Measurements from ENCODE around the gene RCAN2. TPM values are rescaled to one million over a fixed set of nuclear protein-coding genes. Genes with fewer than 3 reads are reported as not detected.

Gene RCAN2
- polyA plus RNA-seq, 1 donor from 2014 or later = 37.4 TPM

DNA sequence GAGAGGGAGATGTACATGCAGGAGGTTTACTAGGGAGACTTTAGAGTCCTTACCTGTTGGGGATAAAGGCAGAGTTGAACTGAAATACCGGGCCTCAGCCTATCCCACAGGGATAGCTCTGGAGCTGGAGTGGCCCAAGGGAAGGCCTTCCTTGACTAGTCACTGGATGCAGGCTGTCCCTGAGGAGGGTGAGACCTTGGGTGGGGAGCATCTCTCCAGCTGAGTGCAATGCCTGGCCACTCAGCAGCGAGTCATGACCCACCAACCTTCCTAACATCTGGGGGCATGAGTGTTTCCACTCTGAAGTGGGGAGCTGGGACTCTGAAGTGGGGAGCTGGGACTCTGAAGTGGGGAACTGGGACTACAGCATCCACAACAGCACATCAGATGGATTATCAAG, 274.4 kb downstream of the RCAN2 start:
- H3K27me3 ChIP-seq (ENCODE audit: insufficient read depth, low read depth, low read length) = no peaks in the 10 kb centered on the region

DNA sequence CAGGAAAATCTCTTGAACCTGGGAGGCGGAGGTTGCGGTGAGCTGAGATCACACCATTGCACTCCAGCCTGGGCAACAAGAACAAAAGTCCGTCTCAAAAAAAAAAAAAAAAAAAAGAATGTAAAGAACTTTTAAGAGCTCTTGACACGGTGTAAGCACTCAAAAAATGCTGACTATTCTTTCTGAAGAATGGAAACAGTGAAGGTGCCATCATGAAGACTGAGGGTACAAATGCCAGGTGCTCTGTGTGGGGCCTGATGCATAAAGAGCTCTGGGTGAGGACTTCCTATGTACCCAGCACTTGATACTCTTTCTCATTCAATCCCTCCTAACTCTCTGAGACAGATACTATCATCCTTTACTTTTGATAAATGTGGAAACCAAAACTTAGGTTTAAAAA, 275.5 kb downstream of the RCAN2 start:
- TF ChIP-seq POLR2AphosphoS5 (IDR thresholded peaks at IDR 0.05) = no peak
- TF ChIP-seq, protein P1, sequence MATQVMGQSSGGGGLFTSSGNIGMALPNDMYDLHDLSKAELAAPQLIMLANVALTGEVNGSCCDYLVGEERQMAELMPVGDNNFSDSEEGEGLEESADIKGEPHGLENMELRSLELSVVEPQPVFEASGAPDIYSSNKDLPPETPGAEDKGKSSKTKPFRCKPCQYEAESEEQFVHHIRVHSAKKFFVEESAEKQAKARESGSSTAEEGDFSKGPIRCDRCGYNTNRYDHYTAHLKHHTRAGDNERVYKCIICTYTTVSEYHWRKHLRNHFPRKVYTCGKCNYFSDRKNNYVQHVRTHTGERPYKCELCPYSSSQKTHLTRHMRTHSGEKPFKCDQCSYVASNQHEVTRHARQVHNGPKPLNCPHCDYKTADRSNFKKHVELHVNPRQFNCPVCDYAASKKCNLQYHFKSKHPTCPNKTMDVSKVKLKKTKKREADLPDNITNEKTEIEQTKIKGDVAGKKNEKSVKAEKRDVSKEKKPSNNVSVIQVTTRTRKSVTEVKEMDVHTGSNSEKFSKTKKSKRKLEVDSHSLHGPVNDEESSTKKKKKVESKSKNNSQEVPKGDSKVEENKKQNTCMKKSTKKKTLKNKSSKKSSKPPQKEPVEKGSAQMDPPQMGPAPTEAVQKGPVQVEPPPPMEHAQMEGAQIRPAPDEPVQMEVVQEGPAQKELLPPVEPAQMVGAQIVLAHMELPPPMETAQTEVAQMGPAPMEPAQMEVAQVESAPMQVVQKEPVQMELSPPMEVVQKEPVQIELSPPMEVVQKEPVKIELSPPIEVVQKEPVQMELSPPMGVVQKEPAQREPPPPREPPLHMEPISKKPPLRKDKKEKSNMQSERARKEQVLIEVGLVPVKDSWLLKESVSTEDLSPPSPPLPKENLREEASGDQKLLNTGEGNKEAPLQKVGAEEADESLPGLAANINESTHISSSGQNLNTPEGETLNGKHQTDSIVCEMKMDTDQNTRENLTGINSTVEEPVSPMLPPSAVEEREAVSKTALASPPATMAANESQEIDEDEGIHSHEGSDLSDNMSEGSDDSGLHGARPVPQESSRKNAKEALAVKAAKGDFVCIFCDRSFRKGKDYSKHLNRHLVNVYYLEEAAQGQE (IDR thresholded peaks at IDR 0.05; ENCODE audit: borderline replicate concordance) = no peak
- Histone ChIP-seq H2AFZ (ENCODE audit: low read depth, low read length) (no peak overlapping the region), H3K36me3 (ENCODE audit: insufficient read depth, low read length) (no peaks in the 10 kb centered on the region), H3K9ac (ENCODE audit: low read length) (no peak overlapping the region), H3K4me2 (ENCODE audit: low read length) (no peak overlapping the region), H3K27ac (ENCODE audit: low read length) (no peak overlapping the region), H3K9me2 (ENCODE audit: insufficient read depth, low read length) (no peaks in the 10 kb centered on the region), H3K27me3 (ENCODE audit: insufficient read depth, low read depth, low read length) (no peaks in the 10 kb centered on the region), H3K4me3 (ENCODE audit: low read length) (no peak overlapping the region), H3F3A (ENCODE audit: insufficient read depth, low read length, poor library complexity, severe bottlenecking) (no peaks in the 10 kb centered on the region), H3K9me3 (ENCODE audit: low read length) (no peaks in the 10 kb centered on the region), H4K20me1 (ENCODE audit: insufficient read depth) (no peaks in the 10 kb centered on the region), H3K79me2 (replicated peaks; ENCODE audit: insufficient read depth, low read length) (no peaks in the 10 kb centered on the region)

More for the DNA sequence above, 274.4 kb downstream of the RCAN2 start:
- Histone ChIP-seq H3K4me3 (ENCODE audit: low read length) (no peak overlapping the region), H4K20me1 (ENCODE audit: insufficient read depth) (no peaks in the 10 kb centered on the region), H2AFZ (ENCODE audit: low read depth, low read length) (no peak overlapping the region), H3K36me3 (ENCODE audit: insufficient read depth, low read length) (no peaks in the 10 kb centered on the region), H3K9me2 (ENCODE audit: insufficient read depth, low read length) (no peaks in the 10 kb centered on the region), H3K9ac (ENCODE audit: low read length) (no peak overlapping the region), H3K27ac (ENCODE audit: low read length) (no peak overlapping the region), H3K9me3 (ENCODE audit: low read length) (no peaks in the 10 kb centered on the region), H3F3A (ENCODE audit: insufficient read depth, low read length, poor library complexity, severe bottlenecking) (no peaks in the 10 kb centered on the region), H3K79me2 (replicated peaks; ENCODE audit: insufficient read depth, low read length) (no peaks in the 10 kb centered on the region), H3K4me2 (ENCODE audit: low read length) (no peak overlapping the region)
- TF ChIP-seq, protein P1 (IDR thresholded peaks at IDR 0.05; ENCODE audit: borderline replicate concordance) = no peak
- TF ChIP-seq EZH2 (IDR thresholded peaks at IDR 0.05; ENCODE audit: borderline replicate concordance, insufficient read depth, low read length, poor library complexity, severe bottlenecking) (no peak), POLR2AphosphoS5 (IDR thresholded peaks at IDR 0.05) (no peak), RAD21 (conservative IDR thresholded peaks at IDR 0.05) (no peak), TAF1 (IDR thresholded peaks at IDR 0.05; ENCODE audit: low read depth) (no peak)
- TF ChIP-seq, protein P2, sequence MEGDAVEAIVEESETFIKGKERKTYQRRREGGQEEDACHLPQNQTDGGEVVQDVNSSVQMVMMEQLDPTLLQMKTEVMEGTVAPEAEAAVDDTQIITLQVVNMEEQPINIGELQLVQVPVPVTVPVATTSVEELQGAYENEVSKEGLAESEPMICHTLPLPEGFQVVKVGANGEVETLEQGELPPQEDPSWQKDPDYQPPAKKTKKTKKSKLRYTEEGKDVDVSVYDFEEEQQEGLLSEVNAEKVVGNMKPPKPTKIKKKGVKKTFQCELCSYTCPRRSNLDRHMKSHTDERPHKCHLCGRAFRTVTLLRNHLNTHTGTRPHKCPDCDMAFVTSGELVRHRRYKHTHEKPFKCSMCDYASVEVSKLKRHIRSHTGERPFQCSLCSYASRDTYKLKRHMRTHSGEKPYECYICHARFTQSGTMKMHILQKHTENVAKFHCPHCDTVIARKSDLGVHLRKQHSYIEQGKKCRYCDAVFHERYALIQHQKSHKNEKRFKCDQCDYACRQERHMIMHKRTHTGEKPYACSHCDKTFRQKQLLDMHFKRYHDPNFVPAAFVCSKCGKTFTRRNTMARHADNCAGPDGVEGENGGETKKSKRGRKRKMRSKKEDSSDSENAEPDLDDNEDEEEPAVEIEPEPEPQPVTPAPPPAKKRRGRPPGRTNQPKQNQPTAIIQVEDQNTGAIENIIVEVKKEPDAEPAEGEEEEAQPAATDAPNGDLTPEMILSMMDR (IDR thresholded peaks at IDR 0.05; ENCODE audit: poor library complexity, severe bottlenecking) = no peak
